Stimulated activated CD8-positive, alpha-beta memory T cell treated with anti-CD3 and anti-CD28 coated beads, Interleukin-4, amount 100 ng/mL, for 4 hours (primary cell): Measurements from ENCODE around the gene GRID1.
"Not testable (repeated sequence)": the region's sequence is repeated elsewhere in the genome, so short reads cannot be mapped to it uniquely, and the experiment has no call there.

Experiments used
- DNase-seq, 2 donors: peaks; one replicate each; pipeline ENCODE4 v3.0.0-alpha.2; 2020; ENCODE audit warnings: low read depth in 2 of 2, low spot score in 1 of 2

Gene GRID1

GRCh38 chr10:86092311-86092710, 274.3 kb downstream of the GRID1 start:
- DNase-seq, result not testable (repeated sequence)

GRCh38 chr10:86091216-86091615, 275.4 kb downstream of the GRID1 start:
- DNase-seq, result no peak

GRCh38 chr10:86090807-86091206, 275.8 kb downstream of the GRID1 start:
- no peak for DNase-seq

GRCh38 chr10:86087716-86088115, 278.9 kb downstream of the GRID1 start:
- no peak for DNase-seq

GRCh38 chr10:86086418-86086817, 280.2 kb downstream of the GRID1 start:
- no peak for DNase-seq

- no peak for DNase-seq
Observed at GRCh38 chr10:86085686-86086085, 280.9 kb downstream of the GRID1 start.

GRCh38 chr10:86085136-86085535, 281.5 kb downstream of the GRID1 start:
- DNase-seq, result no peak

DNA sequence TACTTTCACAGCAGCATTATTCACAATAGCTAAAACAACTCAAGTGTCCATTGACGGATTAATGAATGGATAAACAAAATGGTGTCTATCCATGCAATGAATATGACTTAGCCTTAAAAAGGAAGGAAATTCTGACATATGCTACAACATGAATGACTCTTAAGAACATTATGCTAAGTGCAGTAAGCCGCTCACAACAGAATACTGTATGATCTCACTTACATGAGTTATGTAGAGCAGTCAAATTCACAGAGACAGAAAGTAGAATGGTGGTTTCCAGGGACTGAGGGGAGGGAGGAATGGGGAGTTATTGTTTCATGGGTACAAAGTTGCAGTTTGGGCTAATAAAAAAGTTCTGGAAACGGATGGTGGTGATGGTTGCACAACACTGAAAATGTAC, 282.0 kb downstream of the GRID1 start:
- no peak for DNase-seq

GRCh38 chr10:86083664-86084175, 282.9 kb downstream of the GRID1 start:
- DNase-seq, result no peak

- no peak for DNase-seq
Observed at GRCh38 chr10:86083206-86083605, 283.4 kb downstream of the GRID1 start.

GRCh38 chr10:86082556-86082955, 284.0 kb downstream of the GRID1 start:
- no peak for DNase-seq

DNA sequence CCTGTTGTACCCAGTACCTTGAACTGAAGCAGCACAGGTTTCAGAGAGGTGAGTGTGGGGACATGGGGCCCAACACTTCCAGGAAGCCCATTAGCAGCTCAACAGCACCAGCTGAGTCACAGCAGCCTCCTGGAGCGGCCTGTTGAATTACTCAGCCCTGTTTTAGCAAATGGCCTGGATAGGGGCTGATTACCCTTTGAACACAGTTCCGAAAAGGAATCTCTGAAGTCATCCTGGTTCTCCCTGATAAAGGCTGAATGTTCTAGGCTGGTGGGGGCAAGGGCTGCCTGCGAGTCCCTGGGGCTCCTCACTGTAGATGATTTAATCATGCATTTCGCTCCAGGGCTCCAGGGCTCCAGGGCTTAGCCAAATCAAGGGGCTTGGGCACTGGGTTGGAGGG, 287.5 kb downstream of the GRID1 start:
- DNase-seq, result no peak

GRCh38 chr10:86078639-86079035, 288.0 kb downstream of the GRID1 start:
- no peak for DNase-seq

DNA sequence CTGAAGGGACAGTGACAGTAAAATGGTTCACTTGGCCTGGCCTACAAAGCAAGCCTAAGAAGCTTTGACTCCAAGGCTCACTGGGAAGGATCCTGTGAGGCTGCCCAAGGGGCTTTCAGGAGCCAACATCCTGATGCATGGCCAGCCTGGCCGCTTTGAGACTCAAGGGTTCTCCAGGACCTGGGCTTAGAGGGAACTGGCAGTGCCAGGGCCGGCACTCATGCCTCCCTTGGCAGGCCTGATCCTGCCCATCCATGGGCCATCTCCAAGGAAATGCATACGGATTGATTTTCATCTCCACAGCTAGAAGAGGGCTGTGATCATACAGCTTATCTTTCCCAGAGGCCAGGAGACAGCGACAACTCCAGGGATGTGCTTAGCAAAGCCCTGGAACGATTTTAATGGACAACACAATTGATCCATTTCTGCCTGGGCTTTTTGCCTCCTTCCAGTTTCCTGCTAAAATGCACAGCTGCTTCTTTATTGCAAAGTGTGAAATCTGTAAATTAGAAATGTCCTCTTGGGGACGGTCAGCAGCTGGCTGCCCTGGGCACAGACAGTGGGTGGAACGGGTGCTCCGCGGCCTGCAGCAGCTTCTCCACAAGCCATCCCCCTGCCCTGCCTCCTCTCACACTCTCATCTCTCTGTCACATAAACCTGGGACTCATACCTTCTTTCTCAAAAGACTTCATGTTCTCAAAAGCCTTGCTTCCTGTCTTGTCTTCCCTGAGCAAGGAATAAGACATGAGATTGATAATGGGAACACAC, 288.5 kb downstream of the GRID1 start:
- no peak for DNase-seq

DNA sequence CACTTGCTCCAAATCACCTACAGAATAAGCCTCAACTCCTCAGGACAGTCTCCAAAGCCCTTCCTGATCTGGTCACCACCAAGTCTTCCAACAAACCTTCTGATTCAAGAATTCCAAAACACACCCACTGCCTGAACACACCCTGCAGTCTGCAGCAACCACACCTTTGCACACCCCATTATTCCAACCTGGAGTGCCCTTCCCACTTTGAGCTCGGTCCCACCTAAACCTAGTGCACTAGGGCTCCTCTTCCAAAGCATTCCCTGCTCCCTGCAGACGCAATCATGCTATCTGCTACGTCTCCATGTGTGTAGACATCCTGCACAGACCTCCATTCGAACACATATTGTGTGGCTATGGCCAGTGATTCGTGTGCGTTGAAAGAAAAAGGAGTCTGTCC, 289.3 kb downstream of the GRID1 start:
- no peak for DNase-seq

DNA sequence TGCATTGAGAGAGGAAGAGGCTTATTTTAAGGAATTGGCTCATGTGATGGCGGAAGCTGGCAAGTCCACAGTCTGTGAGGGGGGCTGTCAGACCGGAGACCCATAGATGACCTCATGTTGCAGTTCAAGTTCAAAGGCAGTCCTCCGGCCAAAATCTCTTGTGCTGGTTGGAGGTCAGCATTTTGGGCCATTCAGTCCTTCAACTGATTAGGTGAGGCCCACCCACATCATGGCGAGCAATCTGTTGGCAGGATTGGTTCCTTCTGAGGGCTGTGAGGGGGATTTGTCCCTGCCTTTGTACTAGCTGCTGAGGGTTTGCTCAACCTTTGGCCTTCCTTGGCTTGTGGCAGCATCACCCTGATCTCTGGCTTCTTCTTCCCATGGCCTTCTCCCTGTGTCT, 290.1 kb downstream of the GRID1 start:
- DNase-seq, result not testable (repeated sequence)

DNA sequence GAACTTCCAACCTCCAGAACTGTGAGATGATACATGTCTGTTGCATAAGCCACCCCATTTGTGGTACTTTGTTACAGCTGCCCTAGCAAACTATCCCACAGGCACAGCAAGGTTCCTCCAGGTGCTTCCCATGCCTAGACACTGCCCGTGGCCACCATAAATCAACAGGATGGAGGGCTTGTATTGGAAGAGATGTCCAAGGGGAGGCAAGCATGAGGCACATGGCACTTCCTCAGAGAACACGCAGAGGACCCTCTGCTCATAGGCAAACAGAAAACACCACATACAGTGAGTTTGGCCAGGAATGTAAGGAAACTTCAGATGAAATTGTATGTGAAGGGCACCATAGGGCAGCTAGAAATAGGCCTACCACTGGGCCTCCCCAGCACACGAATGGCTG, 291.1 kb downstream of the GRID1 start:
- DNase-seq, result no peak

GRCh38 chr10:86074294-86074693, 292.3 kb downstream of the GRID1 start:
- DNase-seq, result no peak

GRCh38 chr10:86073199-86073977, 293.2 kb downstream of the GRID1 start:
- no peak for DNase-seq

- no peak for DNase-seq
Observed at GRCh38 chr10:86072413-86072812, 294.2 kb downstream of the GRID1 start.

DNA sequence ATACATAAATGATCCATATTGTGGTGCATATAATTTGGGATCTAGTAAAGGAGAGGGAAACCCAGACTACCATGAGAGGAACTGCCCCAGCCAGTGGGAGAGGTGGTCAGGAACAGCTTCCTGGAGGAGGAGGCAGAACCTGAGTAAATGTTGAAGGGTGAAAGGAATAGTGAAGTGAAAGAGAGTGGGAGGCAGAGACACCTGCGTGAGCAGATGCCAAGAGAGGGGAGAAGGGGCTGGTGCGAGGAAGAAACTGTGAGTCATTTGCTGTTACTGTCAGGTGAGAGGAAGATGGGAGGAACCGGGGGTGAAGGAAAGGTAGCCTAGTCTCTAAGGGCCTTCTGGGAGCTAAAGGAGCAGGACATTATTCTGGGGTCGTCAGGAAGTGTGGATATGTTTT, 294.8 kb downstream of the GRID1 start:
- DNase-seq, result no peak

- no peak for DNase-seq
Observed at GRCh38 chr10:86071145-86071544, 295.4 kb downstream of the GRID1 start.
